GM12891 (cell line): ENCODE results near the gene IFNLR1.

Experiments
- DNase-seq: peaks from one replicate; pipeline ENCODE4 v3.0.0; 2011; ENCODE audit warnings: low spot score; ENCODE audit not compliant: insufficient read length
- FAIRE-seq: peaks from 2 replicates; lab custom pipeline; 2011; peaks lifted over from hg19 to GRCh38; lab: Jason Lieb, UNC
- PAX5 ChIP-seq: IDR thresholded peaks from 2 replicates; pipeline ENCODE4 v1.6.1; 2011; ENCODE audit warnings: low read length, moderate library complexity, mild to moderate bottlenecking; ENCODE audit not compliant: insufficient read depth, severe bottlenecking
- POLR2A ChIP-seq: IDR thresholded peaks from 2 replicates; pipeline ENCODE4 v1.6.1; 2011; ENCODE audit warnings: low read depth, low read length, control low read depth
- POLR2AphosphoS5 ChIP-seq: IDR thresholded peaks from 2 replicates; pipeline ENCODE4 v1.6.1; 2011; ENCODE audit warnings: low read depth, low read length, control low read depth
- POU2F2 ChIP-seq: IDR thresholded peaks from 2 replicates; pipeline ENCODE4 v1.6.1; 2011; ENCODE audit warnings: low read depth, mild to moderate bottlenecking, control low read depth, low read length, moderate library complexity
- SPI1 ChIP-seq: IDR thresholded peaks from 2 replicates; pipeline ENCODE4 v1.6.1; 2011; ENCODE audit warnings: low read depth, low read length, control low read depth
- TAF1 ChIP-seq: IDR thresholded peaks from 2 replicates; pipeline ENCODE4 v1.6.1; 2011; ENCODE audit warnings: low read depth, low read length, control low read depth

The IFNLR1 gene

GRCh38 chr1:24152631-24153494 lies 34.2 kb downstream of the IFNLR1 start:
- FAIRE-seq (no peak), DNase-seq (no peak)
- TF ChIP-seq SPI1 (no peak), POLR2AphosphoS5 (no peak), TAF1 (no peak), POU2F2 (no peak), PAX5 (no peak), POLR2A (no peak)

GRCh38 chr1:24151175-24151533 lies 35.9 kb downstream of the IFNLR1 start:
- TF ChIP-seq SPI1 (no peak), POLR2A (no peak), POU2F2 (no peak), POLR2AphosphoS5 (no peak), TAF1 (no peak), PAX5 (no peak)
- FAIRE-seq, result peak; percentile 9
- DNase-seq, result no peak

- TF ChIP-seq POLR2AphosphoS5, result no peak
- no peak for TF ChIP-seq POU2F2
- no peak for TF ChIP-seq POLR2A
- TF ChIP-seq SPI1, result no peak
- no peak for TF ChIP-seq PAX5
- no peak for TF ChIP-seq TAF1
- DNase-seq (peak; percentile 66), FAIRE-seq (peak; percentile 92)
Measured at GRCh38 chr1:24150234-24151174, 36.6 kb downstream of the IFNLR1 start.

- TF ChIP-seq POLR2A (no peak), SPI1 (no peak), PAX5 (no peak), POU2F2 (no peak)
- DNase-seq (no peak), FAIRE-seq (no peak)
Measured at GRCh38 chr1:24149866-24150233, 37.2 kb downstream of the IFNLR1 start.

GRCh38 chr1:24147816-24148215 lies 39.3 kb downstream of the IFNLR1 start:
- FAIRE-seq, result no peak
- TF ChIP-seq POLR2A (no peak), TAF1 (no peak), POU2F2 (no peak), SPI1 (no peak), POLR2AphosphoS5 (no peak), PAX5 (no peak)

GRCh38 chr1:24147194-24147593 lies 39.9 kb downstream of the IFNLR1 start:
- no peak for TF ChIP-seq POU2F2
- TF ChIP-seq SPI1, result no peak
- no peak for TF ChIP-seq POLR2AphosphoS5
- no peak for TF ChIP-seq PAX5
- TF ChIP-seq TAF1, result no peak
- TF ChIP-seq POLR2A, result no peak
- no peak for FAIRE-seq
- no peak for DNase-seq

More at GRCh38 chr1:24147816-24148215, 39.3 kb downstream of the IFNLR1 start:
- no peak for DNase-seq

GRCh38 chr1:24142546-24143534 lies 44.2 kb downstream of the IFNLR1 start, which contains the start of gene IL22RA1:
Gene IL22RA1 (minus strand): TSS chr1:24143140. CDS start chr1:24143082, 58 bp downstream.
- no peak for DNase-seq
- FAIRE-seq, result no peak
- no peak for TF ChIP-seq POLR2A
- no peak for TF ChIP-seq POLR2AphosphoS5
- no peak for TF ChIP-seq SPI1
- no peak for TF ChIP-seq TAF1
- no peak for TF ChIP-seq PAX5
- TF ChIP-seq POU2F2, result no peak

GRCh38 chr1:24141311-24141997 lies 45.6 kb downstream of the IFNLR1 start:
- DNase-seq, result no peak
- no peak for FAIRE-seq
- TF ChIP-seq POLR2A (no peak), PAX5 (no peak), POU2F2 (no peak), TAF1 (no peak), SPI1 (no peak), POLR2AphosphoS5 (no peak)
